ENCODE measurements around the gene CD55. TPM values are rescaled to one million over a fixed set of nuclear protein-coding genes. Genes with fewer than 3 reads are reported as not detected.

CD55 gene
- total RNA-seq, 1 experiment from 2014 or later = 0.71 TPM

DNA sequence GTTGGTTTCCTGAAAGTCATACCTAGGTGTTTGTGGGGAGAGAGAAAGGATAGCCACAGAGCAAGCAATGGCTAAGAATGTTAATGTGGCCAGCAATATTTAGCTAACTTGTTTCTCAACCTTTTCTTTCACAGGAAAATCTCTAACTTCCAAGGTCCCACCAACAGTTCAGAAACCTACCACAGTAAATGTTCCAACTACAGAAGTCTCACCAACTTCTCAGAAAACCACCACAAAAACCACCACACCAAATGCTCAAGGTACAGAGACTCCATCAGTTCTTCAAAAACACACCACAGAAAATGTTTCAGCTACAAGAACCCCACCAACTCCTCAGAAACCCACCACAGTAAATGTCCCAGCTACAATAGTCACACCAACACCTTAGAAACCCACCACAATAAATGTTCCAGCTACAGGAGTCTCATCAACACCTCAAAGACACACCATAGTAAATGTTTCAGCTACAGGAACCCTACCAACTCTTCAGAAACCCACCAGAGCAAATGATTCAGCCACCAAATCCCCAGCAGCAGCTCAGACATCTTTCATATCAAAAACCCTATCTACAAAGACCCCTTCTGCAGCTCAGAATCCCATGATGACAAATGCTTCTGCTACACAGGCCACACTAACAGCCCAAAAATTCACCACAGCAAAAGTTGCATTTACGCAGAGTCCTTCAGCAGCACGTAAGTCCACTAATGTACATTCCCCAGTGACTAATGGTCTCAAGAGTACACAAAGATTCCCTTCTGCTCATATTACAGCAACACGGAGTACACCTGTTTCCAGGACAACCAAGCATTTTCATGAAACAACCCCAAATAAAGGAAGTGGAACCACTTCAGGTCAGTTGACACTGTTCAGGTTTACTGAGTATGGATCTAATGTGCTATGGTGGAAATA is 15.3 kb downstream of the CD55 start:
- POLR2A ChIA-PET (ENCODE audit: low non-redundant PET) = no interaction called here
- H3K4me3 ChIP-seq (ENCODE audit: low read depth, low read length, poor library complexity, severe bottlenecking) = no peak overlapping the region
- H3K9me3 ChIP-seq (ENCODE audit: low read depth, low read length, poor library complexity, severe bottlenecking) = no peaks in the 10 kb centered on the region
- intact Hi-C loops (cut with micrococcal nuclease; ENCODE audit: unreplicated experiment) = no loop called here
- H3K4me1 ChIP-seq (ENCODE audit: insufficient read depth, low read length, poor library complexity, severe bottlenecking) = no peaks in the 10 kb centered on the region
- BruUV-seq (replicated peaks) = no TSS peak
- CTCF ChIA-PET = no interaction called here
- DNase-seq (ENCODE audit: low spot score) = no peak
- H3K27ac ChIP-seq (ENCODE audit: low read depth, low read length, poor library complexity, severe bottlenecking) = no peak overlapping the region
- TF ChIP-seq, protein P1, sequence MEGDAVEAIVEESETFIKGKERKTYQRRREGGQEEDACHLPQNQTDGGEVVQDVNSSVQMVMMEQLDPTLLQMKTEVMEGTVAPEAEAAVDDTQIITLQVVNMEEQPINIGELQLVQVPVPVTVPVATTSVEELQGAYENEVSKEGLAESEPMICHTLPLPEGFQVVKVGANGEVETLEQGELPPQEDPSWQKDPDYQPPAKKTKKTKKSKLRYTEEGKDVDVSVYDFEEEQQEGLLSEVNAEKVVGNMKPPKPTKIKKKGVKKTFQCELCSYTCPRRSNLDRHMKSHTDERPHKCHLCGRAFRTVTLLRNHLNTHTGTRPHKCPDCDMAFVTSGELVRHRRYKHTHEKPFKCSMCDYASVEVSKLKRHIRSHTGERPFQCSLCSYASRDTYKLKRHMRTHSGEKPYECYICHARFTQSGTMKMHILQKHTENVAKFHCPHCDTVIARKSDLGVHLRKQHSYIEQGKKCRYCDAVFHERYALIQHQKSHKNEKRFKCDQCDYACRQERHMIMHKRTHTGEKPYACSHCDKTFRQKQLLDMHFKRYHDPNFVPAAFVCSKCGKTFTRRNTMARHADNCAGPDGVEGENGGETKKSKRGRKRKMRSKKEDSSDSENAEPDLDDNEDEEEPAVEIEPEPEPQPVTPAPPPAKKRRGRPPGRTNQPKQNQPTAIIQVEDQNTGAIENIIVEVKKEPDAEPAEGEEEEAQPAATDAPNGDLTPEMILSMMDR (conservative IDR thresholded peaks at IDR 0.05; ENCODE audit: low read depth, low read length) = no peak
- TF ChIP-seq EZH2 (IDR thresholded peaks at IDR 0.05; ENCODE audit: borderline replicate concordance, low read depth, low read length, poor library complexity, severe bottlenecking) = no peak
- no peaks in the 10 kb centered on the region for H3K36me3 ChIP-seq (ENCODE audit: insufficient read depth, low read length, poor library complexity, severe bottlenecking)
- peaks cover 14% of the 10 kb centered on the region for H3K27me3 ChIP-seq (replicated peaks; ENCODE audit: insufficient read depth, low read depth, low read length, poor library complexity)

- TF ChIP-seq EZH2 (IDR thresholded peaks at IDR 0.05; ENCODE audit: borderline replicate concordance, low read depth, low read length, poor library complexity, severe bottlenecking) = no peak
- TF ChIP-seq, protein P1 (conservative IDR thresholded peaks at IDR 0.05; ENCODE audit: low read depth, low read length) = no peak
- no TSS peak for BruUV-seq (replicated peaks)
- no peaks in the 10 kb centered on the region for H3K36me3 ChIP-seq (ENCODE audit: insufficient read depth, low read length, poor library complexity, severe bottlenecking)
- no peak overlapping the region for H3K27ac ChIP-seq (ENCODE audit: low read depth, low read length, poor library complexity, severe bottlenecking)
- POLR2A ChIA-PET (ENCODE audit: low non-redundant PET) = no interaction called here
- H3K9me3 ChIP-seq (ENCODE audit: low read depth, low read length, poor library complexity, severe bottlenecking) = no peaks in the 10 kb centered on the region
- no peak overlapping the region for H3K4me3 ChIP-seq (ENCODE audit: low read depth, low read length, poor library complexity, severe bottlenecking)
- CTCF ChIA-PET = no interaction called here
- H3K4me1 ChIP-seq (ENCODE audit: insufficient read depth, low read length, poor library complexity, severe bottlenecking) = no peaks in the 10 kb centered on the region
- DNase-seq (ENCODE audit: low spot score) = no peak
- intact Hi-C loops (cut with micrococcal nuclease; ENCODE audit: unreplicated experiment) = no loop called here
- no peaks in the 10 kb centered on the region for H3K27me3 ChIP-seq (replicated peaks; ENCODE audit: insufficient read depth, low read depth, low read length, poor library complexity)
These were observed 20.9 kb downstream of the CD55 start for GRCh38 chr1:207342332-207342731.

DNA sequence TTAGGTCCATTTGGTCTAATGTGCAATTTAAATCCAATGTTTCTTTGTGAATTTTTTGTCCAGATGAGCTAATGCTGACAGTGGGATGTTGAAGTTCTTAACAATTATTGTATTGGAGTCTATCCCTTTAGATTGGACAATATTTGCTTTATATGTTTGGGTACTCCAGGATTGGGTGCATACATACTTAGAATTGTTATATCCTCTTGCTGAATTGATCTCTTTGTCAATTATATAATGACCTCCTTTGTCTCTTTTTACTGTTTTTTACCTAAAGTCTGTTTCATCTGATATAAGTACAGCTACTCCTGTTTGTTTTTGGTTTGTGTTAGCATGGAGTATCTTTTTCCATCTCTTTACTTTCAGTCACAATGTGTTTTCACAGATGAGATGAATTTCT is 22.2 kb downstream of the CD55 start:
- CTCF ChIA-PET = no interaction called here
- intact Hi-C loops (cut with micrococcal nuclease; ENCODE audit: unreplicated experiment) = no loop called here

More for the DNA sequence above, 22.2 kb downstream of the CD55 start:
- Histone ChIP-seq H3K9me3 (ENCODE audit: low read depth, low read length, poor library complexity, severe bottlenecking) (peaks cover 4% of the 10 kb centered on the region), H3K27ac (ENCODE audit: low read depth, low read length, poor library complexity, severe bottlenecking) (no peak overlapping the region), H3K36me3 (ENCODE audit: insufficient read depth, low read length, poor library complexity, severe bottlenecking) (no peaks in the 10 kb centered on the region), H3K27me3 (replicated peaks; ENCODE audit: insufficient read depth, low read depth, low read length, poor library complexity) (no peaks in the 10 kb centered on the region), H3K4me1 (ENCODE audit: insufficient read depth, low read length, poor library complexity, severe bottlenecking) (no peaks in the 10 kb centered on the region), H3K4me3 (ENCODE audit: low read depth, low read length, poor library complexity, severe bottlenecking) (no peak overlapping the region)
- TF ChIP-seq, protein P1 (conservative IDR thresholded peaks at IDR 0.05; ENCODE audit: low read depth, low read length) = no peak
- TF ChIP-seq EZH2 (IDR thresholded peaks at IDR 0.05; ENCODE audit: borderline replicate concordance, low read depth, low read length, poor library complexity, severe bottlenecking) = no peak
- POLR2A ChIA-PET (ENCODE audit: low non-redundant PET) = no interaction called here
- DNase-seq (ENCODE audit: low spot score) = no peak
- no TSS peak for BruUV-seq (replicated peaks)
